ENCODE measurements around the gene EMC8.
"Not testable (repeated sequence)": the region's sequence is repeated elsewhere in the genome, so short reads cannot be mapped to it uniquely, and the experiment has no call there.

EMC8 gene

GRCh38 chr16:85812031-85812807 lies 12.9 kb upstream of the EMC8 start:
- FAIRE-seq = no peak

- FAIRE-seq = no peak
Observed at GRCh38 chr16:85810742-85811115, 11.4 kb upstream of the EMC8 start.

- FAIRE-seq = no peak
Observed at GRCh38 chr16:85810097-85810741, 10.9 kb upstream of the EMC8 start.

GRCh38 chr16:85809645-85810044 lies 10.3 kb upstream of the EMC8 start:
- no peak for FAIRE-seq

GRCh38 chr16:85808926-85809325 lies 9.6 kb upstream of the EMC8 start:
- no peak for FAIRE-seq

GRCh38 chr16:85808104-85808503 lies 8.8 kb upstream of the EMC8 start:
- not testable (repeated sequence) for FAIRE-seq

GRCh38 chr16:85807340-85807739 lies 8.0 kb upstream of the EMC8 start:
- FAIRE-seq = not testable (repeated sequence)

- FAIRE-seq = no peak
Observed at GRCh38 chr16:85806539-85806938, 7.2 kb upstream of the EMC8 start.

- FAIRE-seq = no peak
Observed at GRCh38 chr16:85805442-85806045, 6.2 kb upstream of the EMC8 start.

GRCh38 chr16:85803570-85803969 lies 4.2 kb upstream of the EMC8 start:
- no peak for FAIRE-seq

GRCh38 chr16:85800321-85800669 lies 951 bp upstream of the EMC8 start:
- no peak for FAIRE-seq

- no peak for FAIRE-seq
Observed at GRCh38 chr16:85798901-85799496, 345 bp downstream of the EMC8 start.

- FAIRE-seq = no peak
Observed at GRCh38 chr16:85798283-85798776, 1.0 kb downstream of the EMC8 start.

- FAIRE-seq = no peak
Observed at GRCh38 chr16:85796599-85796998, 2.7 kb downstream of the EMC8 start.

- no peak for FAIRE-seq
Observed at GRCh38 chr16:85796152-85796551, 3.2 kb downstream of the EMC8 start.

- FAIRE-seq = no peak
Observed at GRCh38 chr16:85794696-85795095, 4.6 kb downstream of the EMC8 start.

GRCh38 chr16:85793662-85794298 lies 5.6 kb downstream of the EMC8 start:
- no peak for FAIRE-seq

- FAIRE-seq = no peak
Observed at GRCh38 chr16:85789773-85790172, 9.6 kb downstream of the EMC8 start.

- no peak for FAIRE-seq
Observed at GRCh38 chr16:85788819-85789218, 10.5 kb downstream of the EMC8 start.

- FAIRE-seq = no peak
Observed at GRCh38 chr16:85785927-85786326, 13.4 kb downstream of the EMC8 start.

- FAIRE-seq = no peak
Observed at GRCh38 chr16:85784813-85785212, 14.5 kb downstream of the EMC8 start.

GRCh38 chr16:85783441-85783840 lies 15.9 kb downstream of the EMC8 start:
- FAIRE-seq = no peak

GRCh38 chr16:85782451-85782850 lies 16.9 kb downstream of the EMC8 start:
- no peak for FAIRE-seq
